MCF 10A (cell line): Measurements from ENCODE around the gene DARS1. TPM values are rescaled to one million over a fixed set of nuclear protein-coding genes. Genes with fewer than 3 reads are reported as not detected.

Experiments
- BruUV-seq: library from RNA; stranded (reverse); fragments of 400-500 nt; replicated peaks from 2 replicates; lab custom pipeline; 2021; lab: Mats Ljungman, UMichigan
- CTCF ChIA-PET: fragments of 300-600 bp; sonication (Branson Sonifier 250); formaldehyde crosslinking; extraction: SDS; loops from one replicate; lab custom pipeline; 2021; ENCODE audit warnings: antibody characterized with exemption, inconsistent platforms; lab: Yijun Ruan, JAX
- POLR2A ChIA-PET: fragments of 300-600, 350-650 bp; sonication (Branson Sonifier 250); formaldehyde crosslinking; extraction: SDS; loops from one replicate; lab custom pipeline; 2020; ENCODE audit warnings: antibody characterized with exemption, inconsistent platforms; lab: Yijun Ruan, JAX
- DNase-seq: peaks from one replicate; pipeline ENCODE4 v3.0.0-alpha.2; 2018; ENCODE audit not compliant: unreplicated experiment
- H3K27ac Mint-ChIP-seq: one replicate; pipeline ENCODE4 v1.8.0; 2022; ENCODE audit warnings: mild to moderate bottlenecking, low read depth, mixed read lengths; ENCODE audit not compliant: unreplicated experiment
- H3K27me3 Mint-ChIP-seq: one replicate; pipeline ENCODE4 v1.8.0; 2022; ENCODE audit warnings: mixed read lengths; ENCODE audit not compliant: insufficient read depth, unreplicated experiment
- H3K36me3 Mint-ChIP-seq: one replicate; pipeline ENCODE4 v1.8.0; 2022; ENCODE audit warnings: mild to moderate bottlenecking, moderate library complexity, mixed read lengths; ENCODE audit not compliant: insufficient read depth, unreplicated experiment
- H3K4me1 Mint-ChIP-seq: one replicate; pipeline ENCODE4 v1.8.0; 2022; ENCODE audit warnings: mixed read lengths; ENCODE audit not compliant: insufficient read depth, unreplicated experiment
- H3K4me3 Mint-ChIP-seq: one replicate; pipeline ENCODE4 v1.8.0; 2022; ENCODE audit warnings: mild to moderate bottlenecking, moderate library complexity, mixed read lengths; ENCODE audit not compliant: unreplicated experiment
- H3K9me3 Mint-ChIP-seq: one replicate; pipeline ENCODE4 v1.8.0; 2022; ENCODE audit warnings: mixed read lengths; ENCODE audit not compliant: unreplicated experiment
- CTCF ChIP-seq: fragments of 200-600 bp; IDR thresholded peaks from one replicate; pipeline ENCODE4 v1.8.0; 2022; ENCODE audit warnings: antibody characterized with exemption, mild to moderate bottlenecking; ENCODE audit not compliant: unreplicated experiment
- intact Hi-C: fragments of 100-400 bp; cut with micrococcal nuclease; formaldehyde crosslinking; loops from 2 replicates; pipeline ENCODE4 v1.14.1; 2022
- total RNA-seq: library from RNA; stranded (reverse); gene quantifications from 2 replicates; pipeline ENCODE4 v1.2.3, GENCODE V29; 2022

Gene DARS1
- total RNA-seq, 1 experiment from 2014 or later, result 66.5 TPM

- CTCF ChIA-PET, result no interaction called here
- H3K4me1 Mint-ChIP-seq, result peaks cover under 1% of the 10 kb centered on the region
- no peaks in the 10 kb centered on the region for H3K27me3 Mint-ChIP-seq
- intact Hi-C loops, result no loop called here
- H3K9me3 Mint-ChIP-seq, result no peaks in the 10 kb centered on the region
- H3K27ac Mint-ChIP-seq, result no peak overlapping the region
- no TSS peak for BruUV-seq
- POLR2A ChIA-PET, result no interaction called here
- no peak overlapping the region for H3K4me3 Mint-ChIP-seq
- DNase-seq, result no peak
- H3K36me3 Mint-ChIP-seq, result no peaks in the 10 kb centered on the region
- TF ChIP-seq CTCF, result no peak
Observed at GRCh38 chr2:136028001-136028400, 42.6 kb upstream of the DARS1 start.

- H3K4me3 Mint-ChIP-seq, result no peak overlapping the region
- POLR2A ChIA-PET, result no interaction called here
- H3K36me3 Mint-ChIP-seq, result no peaks in the 10 kb centered on the region
- no peaks in the 10 kb centered on the region for H3K27me3 Mint-ChIP-seq
- DNase-seq, result no peak
- H3K27ac Mint-ChIP-seq, result no peak overlapping the region
- CTCF ChIA-PET, result no interaction called here
- intact Hi-C loops, result no loop called here
- no peak for TF ChIP-seq CTCF
- no peaks in the 10 kb centered on the region for H3K9me3 Mint-ChIP-seq
- peaks cover 4% of the 10 kb centered on the region for H3K4me1 Mint-ChIP-seq
- no TSS peak for BruUV-seq
Observed at GRCh38 chr2:136027112-136027511, 41.7 kb upstream of the DARS1 start.

GRCh38 chr2:136025057-136025973 lies 39.9 kb upstream of the DARS1 start:
- Mint-ChIP-seq H3K4me3 (no peak overlapping the region), H3K27me3 (no peaks in the 10 kb centered on the region), H3K4me1 (peaks cover 4% of the 10 kb centered on the region), H3K36me3 (no peaks in the 10 kb centered on the region), H3K9me3 (no peaks in the 10 kb centered on the region), H3K27ac (no peak overlapping the region)
- ChIA-PET POLR2A (interaction anchor here (1.4 kb wide), 1 partner anchor 11 kb away, joined by 4 read pairs; no protein-coding TSS in a partner anchor), CTCF (no interaction called here)
- intact Hi-C loops, result no loop called here
- TF ChIP-seq CTCF, result no peak
- no TSS peak for BruUV-seq
- no peak for DNase-seq

- Mint-ChIP-seq H3K27ac (no peak overlapping the region), H3K4me3 (no peak overlapping the region), H3K36me3 (no peaks in the 10 kb centered on the region), H3K4me1 (peaks cover 4% of the 10 kb centered on the region), H3K9me3 (no peaks in the 10 kb centered on the region), H3K27me3 (no peaks in the 10 kb centered on the region)
- no peak for DNase-seq
- POLR2A ChIA-PET, result no interaction called here
- no TSS peak for BruUV-seq
- no peak for TF ChIP-seq CTCF
- intact Hi-C loops, result no loop called here
- CTCF ChIA-PET, result no interaction called here
Observed at GRCh38 chr2:136024616-136025015, 39.2 kb upstream of the DARS1 start.
